Heart left ventricle (tissue), 16 donors: ENCODE results near the gene LSP1. TPM values are rescaled to one million over a fixed set of nuclear protein-coding genes. Genes with fewer than 3 reads are reported as not detected.

Experiments
- ATAC-seq, 4 donors: fragments of 200-7000 bp; cut with Tn5 transposase; one replicate each; pipeline ENCODE4 v1.9.1; 2020 to 2022; ENCODE audit warnings: moderate library complexity in 4 of 4, mild to moderate bottlenecking in 3 of 4, moderate number of reproducible peaks in 1 of 4
- DNase-seq, 5 donors: peaks; one replicate each; pipeline ENCODE4 v3.0.0-alpha.2; 2020
- H3K27ac ChIP-seq, 12 donors: fragments of 200-600 bp; sonication (generic) in 4 of 12; one replicate each; pipeline versions ENCODE4 v1.5.0 to v1.8.0; 2016 to 2022; ENCODE audit warnings: mild to moderate bottlenecking in 2 of 12
- H3K27me3 ChIP-seq, 9 donors: fragments of 200-600 bp; sonication (generic) in 2 of 9; one replicate each; pipeline versions ENCODE4 v1.5.1 to v1.8.0; 2016 to 2022; ENCODE audit warnings: mild to moderate bottlenecking in 3 of 9
- H3K36me3 ChIP-seq, 9 donors: fragments of 200-600 bp; sonication (generic) in 2 of 9; one replicate each; pipeline versions ENCODE4 v1.5.0 to v1.8.0; 2018 to 2022; ENCODE audit warnings: mild to moderate bottlenecking in 2 of 9
- H3K4me1 ChIP-seq, 12 donors: fragments of 200-600 bp; sonication (generic) in 4 of 12; one replicate each; pipeline versions ENCODE4 v1.5.0 to v1.8.0; 2016 to 2022; ENCODE audit warnings: mild to moderate bottlenecking in 3 of 12
- H3K4me3 ChIP-seq, 12 donors: fragments of 200-600 bp; sonication (generic) in 4 of 12; one replicate each; pipeline versions ENCODE4 v1.5.0 to v1.8.0; 2017 to 2022; ENCODE audit warnings: mild to moderate bottlenecking in 9 of 12, moderate library complexity in 4 of 12
- H3K9me3 ChIP-seq, 12 donors: fragments of 200-600 bp; sonication (generic) in 4 of 12; one replicate each; pipeline versions ENCODE4 v1.5.0 to v1.8.0; 2016 to 2022; ENCODE audit warnings: mild to moderate bottlenecking in 1 of 12
- CTCF ChIP-seq, 12 donors: fragments of 200-600 bp; sonication (generic) in 4 of 12; IDR thresholded peaks; one replicate each; pipeline versions ENCODE4 v1.5.0 to v1.8.0; 2018 to 2022; ENCODE audit warnings: antibody characterized with exemption in 12 of 12, mild to moderate bottlenecking in 5 of 12
- POLR2A ChIP-seq, 2 donors: fragments of 450-650 bp; IDR thresholded peaks; one replicate each; pipeline ENCODE4 v1.6.1; 2017; ENCODE audit warnings: antibody characterized with exemption in 2 of 2, mild to moderate bottlenecking in 2 of 2, moderate library complexity in 2 of 2
- WGBS, 4 donors: extraction: QIAGEN DNeasy Blood & Tissue Kit in 2 of 4; methylation state at CpG; one replicate each; pipeline versions ENCODE4 v1.1.5 to v1.1.7; 2013 to 2018; 5-methylcytosine and 5-hydroxymethylcytosine counted together
- intact Hi-C, 10 donors: fragments of 100-400 bp; cut with DNase I; formaldehyde crosslinking; loops; one replicate each; pipeline versions ENCODE4 v1.11.1 to v1.14.2; 2022
- polyA plus RNA-seq, 2 donors: library from polyadenylated mRNA; stranded (reverse); fragments of 200-250 nt; gene quantifications; one replicate each; pipeline ENCODE4 v1.2.3, GENCODE V29; 2013
- total RNA-seq, 9 donors: library from RNA; depleted of rRNA in 2 of 9; stranded (reverse); fragments of >200 nt in 2 of 9; fragmentation: NEBNext Ultra II Directional in 3 of 9; extraction: Animal tissue kit (Norgen Biotek cat#: 25700) in 3 of 9; gene quantifications; one replicate each; pipeline versions ENCODE4 v1.1.0 to v1.2.4, GENCODE V29; 2016 to 2023
- donor health status: ischemic (EF 13 %, LVEDD 7.1; RV severe dilation, severe dysfunction).
- donor health status: healthy with polysubstance abuse.
- donor health status: DM: no; HTN: yes; CAD: no.
- donor health status: DM: no; HTN: no; CAD: no.
- donor health status: ischemic (EF 25% LVEDD 6.9; RV normal size, moderate dysfunction).
- donor health status: ischemic (EF 25% LVEDD 5.7; RV mildly dilated, moderate dysfunction).
- donor health status: healthy.
- donor health status: DM: yes; HTN: yes; CAD: no.
- donor health status: ischemic (EF 35%, LVEDD 5.7; RV mildly dilated, moderate dysfunction).
- donor health status: nonischemic (EF 11% LVEDD 7.7; RV severe dilation, severe dysfunction).
- donor health status: DM: yes; HTN: yes; CAD: no.
- donor health status: PGD.
- donor health status: ischemic (EF 29% LVEDD 5.4; RV normal size, mild dysfunction).
- donor health status: nonischemic (EF 23%, LVEDD 6.1; RV moderate dilation, normal function).

LSP1 gene
- total and polyA plus RNA-seq, 11 donors: 10.0 to 86.8 (median 16.4) TPM

DNA sequence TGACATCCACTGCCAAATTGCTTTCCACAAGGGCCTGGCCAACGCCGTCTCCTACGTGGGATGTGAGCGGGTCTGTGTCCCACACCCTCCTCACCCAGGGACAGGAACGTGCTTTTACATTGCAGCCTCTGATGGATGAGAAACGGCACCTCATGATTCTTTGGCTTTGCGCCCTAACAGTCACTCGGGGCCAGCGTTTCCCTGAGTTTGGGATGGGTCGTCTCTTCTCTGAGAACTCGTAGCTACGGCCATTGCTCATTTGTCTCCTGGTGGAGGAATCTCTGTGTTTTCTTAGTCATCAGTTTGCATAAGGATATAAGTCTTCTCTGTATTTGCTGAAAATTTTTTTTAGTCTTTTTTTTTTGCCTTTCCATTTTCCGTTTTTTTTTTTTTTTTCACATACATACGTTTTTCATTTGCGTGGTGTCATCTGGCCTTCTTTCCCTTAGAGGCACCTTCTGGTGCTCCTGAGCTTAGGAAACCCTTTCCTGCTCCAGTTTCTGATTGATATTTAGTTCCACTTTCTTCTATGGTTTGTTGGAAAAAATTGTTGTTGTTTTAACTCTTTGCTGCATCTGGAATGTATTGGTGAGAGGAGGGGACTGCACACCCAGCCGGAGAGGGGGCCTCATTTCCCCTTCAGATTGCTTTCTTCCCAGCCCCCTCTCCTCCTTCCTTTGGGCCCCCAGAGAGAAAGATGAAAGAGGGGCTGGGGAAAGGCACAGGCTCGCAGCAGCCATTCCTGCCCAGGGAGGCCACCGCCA is 78.6 kb downstream of the LSP1 start:
- DNase-seq (peak; percentile 47 to 67 (median 64)), ATAC-seq (peak in 2 of 4 donors; percentile 31 to 35)
- Histone ChIP-seq H3K4me3 (no peak overlapping the region), H3K27me3 (no peaks in the 10 kb centered on the region), H3K36me3 (no peaks in the 10 kb centered on the region), H3K27ac (peak overlapping the region; percentile 4 to 67 (median 53)), H3K4me1 (peaks cover 0 to 39% (median 17%) of the 10 kb centered on the region in 12 donors), H3K9me3 (no peaks in the 10 kb centered on the region)
- intact Hi-C loops: loop anchor here in 3 of 10 donors (2.0 kb wide), 2 partner anchors 19 to 21 kb away; no protein-coding TSS in a partner anchor
- 52 to 60% (median 54%) methylated on average over 18 of the region's 18 CpGs for WGBS, 4 donors
- TF ChIP-seq POLR2A (IDR thresholded peaks at IDR 0.05) (no peak), CTCF (IDR thresholded peaks at IDR 0.05) (no peak)

DNA sequence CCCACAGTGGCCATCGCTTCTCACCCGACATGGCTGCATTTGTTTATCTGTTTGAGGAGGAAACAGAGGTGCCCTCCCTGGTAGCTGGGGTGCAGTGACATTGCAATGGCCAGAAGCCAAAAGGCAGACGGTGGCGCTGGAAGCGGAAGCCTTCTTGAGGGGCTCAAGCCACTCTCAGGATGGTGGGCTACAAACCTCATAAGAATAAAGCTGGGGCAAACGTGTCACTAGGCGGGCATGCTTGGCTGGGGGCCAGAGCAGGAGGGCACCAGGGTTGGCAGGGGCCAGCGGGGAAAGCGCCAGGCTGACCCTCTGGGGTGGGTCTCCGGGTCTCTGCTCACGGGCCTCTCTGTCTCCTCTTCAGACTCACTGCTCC is 79.2 kb downstream of the LSP1 start:
- TF ChIP-seq CTCF (IDR thresholded peaks at IDR 0.05) (no peak), POLR2A (IDR thresholded peaks at IDR 0.05) (no peak)
- DNase-seq (peak in 1 of 5 donors; percentile 28), ATAC-seq (no peak)
- no peaks in the 10 kb centered on the region for H3K27me3 ChIP-seq
- H3K9me3 ChIP-seq: no peaks in the 10 kb centered on the region
- no peak overlapping the region for H3K4me3 ChIP-seq
- no peaks in the 10 kb centered on the region for H3K36me3 ChIP-seq
- WGBS, 4 donors: 84 to 91% (median 84%) methylated on average over 11 of the region's 11 CpGs
- H3K27ac ChIP-seq: peak overlapping the region; percentile 4 to 67 (median 53)
- peaks cover 0 to 34% (median 12%) of the 10 kb centered on the region in 12 donors for H3K4me1 ChIP-seq
- intact Hi-C loops: loop anchor here in 2 of 10 donors (2.0 kb wide), 2 partner anchors 19 to 21 kb away; no protein-coding TSS in a partner anchor

GRCh38 chr11:1932681-1933080 is 79.8 kb downstream of the LSP1 start:
- no peak for TF ChIP-seq CTCF (IDR thresholded peaks at IDR 0.05)
- no peak for TF ChIP-seq POLR2A (IDR thresholded peaks at IDR 0.05)

More at GRCh38 chr11:1932681-1933080, 79.8 kb downstream of the LSP1 start:
- Histone ChIP-seq H3K4me1 (peaks cover 0 to 28% (median 7%) of the 10 kb centered on the region in 12 donors), H3K9me3 (no peaks in the 10 kb centered on the region), H3K27me3 (no peaks in the 10 kb centered on the region), H3K4me3 (no peak overlapping the region), H3K27ac (peak overlapping the region in 1 of 12 donors; percentile 61), H3K36me3 (no peaks in the 10 kb centered on the region)
- peak in 1 of 5 donors; percentile 4 for DNase-seq
- intact Hi-C loops: loop anchor here in 2 of 10 donors (2.0 kb wide), 2 partner anchors 20 to 22 kb away; no protein-coding TSS in a partner anchor
- ATAC-seq: no peak
- 97 to 98% (median 97%) methylated on average over 4 of the region's 4 CpGs for WGBS, 4 donors
